Measurements from ENCODE around the gene CNTLN.
A peak's percentile ranks its signal among the peaks of the same experiment; 100 is the strongest.

CNTLN gene

GRCh38 chr9:17531642-17532254 is 396.9 kb downstream of the CNTLN start:
- peak; percentile 65 for TF ChIP-seq CTCF (IDR thresholded peaks at IDR 0.05; ENCODE audit: low read depth, low read length)

DNA sequence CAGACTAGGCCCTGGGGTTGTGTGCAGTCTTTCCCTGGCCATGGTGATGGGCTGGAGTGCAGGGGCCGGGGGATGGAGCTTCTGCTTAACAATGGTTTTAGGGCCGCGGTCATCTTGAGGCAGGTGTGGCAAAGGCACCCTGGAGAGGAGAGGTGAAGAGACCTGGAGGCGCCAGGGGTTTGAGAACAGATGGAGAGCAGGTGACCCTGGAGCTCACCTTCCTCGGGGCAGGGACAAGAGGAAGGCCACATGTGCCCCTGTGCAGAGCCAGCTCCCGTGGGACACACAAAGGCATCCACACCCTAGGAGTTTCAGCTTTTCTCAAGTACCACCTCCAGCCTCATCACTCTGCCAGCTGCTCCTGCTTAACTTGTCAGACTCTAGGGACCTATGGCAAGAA is 397.6 kb downstream of the CNTLN start:
- no peak overlapping the region for H3K4me3 ChIP-seq (ENCODE audit: low read depth, low read length)

More at GRCh38 chr9:17531642-17532254, 396.9 kb downstream of the CNTLN start:
- peak overlapping the region; percentile 41 for H3K4me3 ChIP-seq (ENCODE audit: low read depth, low read length)

GRCh38 chr9:17535176-17535575 is 400.3 kb downstream of the CNTLN start:
- H3K4me3 ChIP-seq (ENCODE audit: low read depth, low read length), result no peak overlapping the region
- TF ChIP-seq CTCF (IDR thresholded peaks at IDR 0.05; ENCODE audit: low read depth, low read length), result no peak

More for the DNA sequence above, 397.6 kb downstream of the CNTLN start:
- TF ChIP-seq CTCF (IDR thresholded peaks at IDR 0.05; ENCODE audit: low read depth, low read length), result no peak

DNA sequence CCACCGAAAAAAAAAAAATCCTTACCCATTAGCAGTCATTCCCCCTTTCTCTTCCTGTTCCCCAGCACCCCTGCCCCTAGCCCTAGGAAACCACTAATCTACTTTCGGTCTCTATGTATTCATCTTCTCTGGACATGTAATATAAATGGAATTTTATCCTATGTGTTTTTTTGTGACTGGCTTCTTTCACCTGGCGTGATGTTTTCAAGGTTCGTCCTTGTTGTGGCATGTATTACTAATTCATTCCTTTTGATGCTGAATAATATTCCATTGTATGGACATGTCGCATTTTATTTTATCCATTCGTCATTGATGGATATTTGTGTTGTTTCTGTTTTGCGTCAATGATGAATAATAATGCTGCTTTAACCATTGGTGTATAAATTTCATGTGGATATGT is 401.2 kb downstream of the CNTLN start:
- H3K4me3 ChIP-seq (ENCODE audit: low read depth, low read length), result no peak overlapping the region
- no peak for TF ChIP-seq CTCF (IDR thresholded peaks at IDR 0.05; ENCODE audit: low read depth, low read length)

DNA sequence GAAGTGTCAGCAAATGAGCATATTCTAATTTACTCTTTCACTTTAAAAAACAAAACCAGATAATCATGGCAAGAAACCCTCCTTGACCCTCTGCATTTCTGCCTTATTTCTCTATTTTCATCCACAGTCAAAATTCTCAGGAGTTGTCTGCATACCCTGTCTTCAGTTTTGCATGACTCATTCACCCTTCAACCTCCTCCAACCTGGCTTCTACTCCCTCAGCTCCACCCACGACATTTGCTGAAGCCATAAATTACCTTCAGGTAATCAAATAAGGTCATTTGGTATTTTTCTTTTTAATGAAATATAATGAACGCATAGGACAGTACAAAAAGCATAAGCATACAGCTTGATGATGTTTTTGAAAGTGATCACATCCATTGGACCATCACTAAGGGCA is 416.2 kb downstream of the CNTLN start:
- H3K4me3 ChIP-seq (ENCODE audit: low read depth, low read length), result no peak overlapping the region
- TF ChIP-seq CTCF (IDR thresholded peaks at IDR 0.05; ENCODE audit: low read depth, low read length), result no peak

Measured in WI38 (cell line).